Measurements from ENCODE around the gene GOT1.

DNA sequence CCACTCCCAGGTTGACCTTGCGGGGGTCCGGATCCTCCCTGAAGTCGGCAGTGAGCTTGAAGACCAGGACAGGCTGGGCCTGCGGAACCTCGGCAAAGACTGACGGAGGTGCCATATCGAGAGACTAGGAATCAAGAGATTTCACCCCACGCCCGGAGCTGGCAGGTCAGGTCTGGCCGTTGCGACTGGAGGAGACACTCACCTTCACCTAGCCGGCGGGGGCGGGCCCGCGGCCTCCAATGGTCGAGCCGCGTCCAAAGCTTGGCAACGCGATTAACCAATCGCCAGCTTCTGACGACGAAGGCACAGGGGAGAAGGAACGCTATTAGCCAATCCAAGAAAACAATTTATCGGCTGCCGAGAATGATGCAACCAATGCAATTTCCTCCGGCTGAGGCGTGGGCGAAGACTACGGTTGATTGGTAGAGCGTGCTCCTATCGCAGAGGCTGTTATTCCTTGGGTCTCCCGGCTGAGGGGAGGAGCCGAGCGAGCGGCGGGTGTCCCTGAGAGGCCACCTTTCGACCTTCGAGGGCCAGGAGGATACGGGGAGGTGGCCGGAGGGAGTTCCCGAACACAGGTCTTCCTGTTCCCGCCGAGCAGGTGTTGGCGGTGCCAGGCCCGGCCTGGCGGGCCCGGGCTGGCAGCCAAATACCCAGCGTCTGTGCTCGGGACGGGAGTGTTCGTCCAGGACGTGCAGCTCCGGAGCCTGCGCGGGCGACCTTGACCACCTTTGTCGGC lies at the start of gene GOT1:
- TF ChIP-seq, protein P1, sequence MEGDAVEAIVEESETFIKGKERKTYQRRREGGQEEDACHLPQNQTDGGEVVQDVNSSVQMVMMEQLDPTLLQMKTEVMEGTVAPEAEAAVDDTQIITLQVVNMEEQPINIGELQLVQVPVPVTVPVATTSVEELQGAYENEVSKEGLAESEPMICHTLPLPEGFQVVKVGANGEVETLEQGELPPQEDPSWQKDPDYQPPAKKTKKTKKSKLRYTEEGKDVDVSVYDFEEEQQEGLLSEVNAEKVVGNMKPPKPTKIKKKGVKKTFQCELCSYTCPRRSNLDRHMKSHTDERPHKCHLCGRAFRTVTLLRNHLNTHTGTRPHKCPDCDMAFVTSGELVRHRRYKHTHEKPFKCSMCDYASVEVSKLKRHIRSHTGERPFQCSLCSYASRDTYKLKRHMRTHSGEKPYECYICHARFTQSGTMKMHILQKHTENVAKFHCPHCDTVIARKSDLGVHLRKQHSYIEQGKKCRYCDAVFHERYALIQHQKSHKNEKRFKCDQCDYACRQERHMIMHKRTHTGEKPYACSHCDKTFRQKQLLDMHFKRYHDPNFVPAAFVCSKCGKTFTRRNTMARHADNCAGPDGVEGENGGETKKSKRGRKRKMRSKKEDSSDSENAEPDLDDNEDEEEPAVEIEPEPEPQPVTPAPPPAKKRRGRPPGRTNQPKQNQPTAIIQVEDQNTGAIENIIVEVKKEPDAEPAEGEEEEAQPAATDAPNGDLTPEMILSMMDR (IDR thresholded peaks at IDR 0.05) = no peak
- peak in 3 of 4 donors; percentile 59 to 84 (median 74) for TF ChIP-seq POLR2A (IDR thresholded peaks at IDR 0.05)

Data from esophagus squamous epithelium (tissue), 4 donors.